Measurements from ENCODE around the gene KANSL3. TPM values are rescaled to one million over a fixed set of nuclear protein-coding genes. Genes with fewer than 3 reads are reported as not detected.

KANSL3 gene
- total RNA-seq, 1 experiment from 2014 or later, result 27.8 TPM

GRCh38 chr2:96546321-96546720, 91.8 kb downstream of the KANSL3 start:
- DNase-seq (ENCODE audit: low read depth), result no peak

Other genes starting within 250 kb of the KANSL3 start
- gene NEURL3, start 133.0 kb downstream of the KANSL3 start, total RNA-seq (2014; rRNA removed), result not detected in 2 replicates
- gene ARID5A, start 101.6 kb downstream of the KANSL3 start, total RNA-seq (2014; rRNA removed), result 11.7 and 11.9 TPM in 2 replicates
- not detected in 2 replicates for gene FER1L5, start 4.5 kb upstream of the KANSL3 start, total RNA-seq (2014; rRNA removed)
- gene LMAN2L, start 101.8 kb upstream of the KANSL3 start, total RNA-seq (2014; rRNA removed), result 20.8 and 21.5 TPM in 2 replicates
- 2.8 and 2.9 TPM in 2 replicates for gene CNNM4, start 122.6 kb upstream of the KANSL3 start, total RNA-seq (2014; rRNA removed)
- 3.2 and 3.4 TPM in 2 replicates for gene CNNM3, start 178.0 kb upstream of the KANSL3 start, total RNA-seq (2014; rRNA removed)
- 1.0 and 2.6 TPM in 2 replicates for gene ANKRD23, start 205.7 kb upstream of the KANSL3 start, total RNA-seq (2014; rRNA removed)
- 13.2 and 18.4 TPM in 2 replicates for gene ANKRD39, start 219.7 kb upstream of the KANSL3 start, total RNA-seq (2014; rRNA removed)
- gene SEMA4C, start 231.8 kb upstream of the KANSL3 start, total RNA-seq (2014; rRNA removed), result 91.4 and 118 TPM in 2 replicates

All from LHCN-M2 (cell line).